ENCODE measurements around the gene AKAP13. TPM values are rescaled to one million over a fixed set of nuclear protein-coding genes. Genes with fewer than 3 reads are reported as not detected.

AKAP13 gene
- polyA plus RNA-seq, 1 of the 3 experiments (the other 2 are of a cell fraction): 8.4 TPM

GRCh38 chr15:85623315-85624049 lies 243.1 kb downstream of the AKAP13 start:
- no peaks in the 10 kb centered on the region for H3K9me2 ChIP-seq
- no peak for DNase-seq
- WGBS (ENCODE audit: low lambda C conversion rate): 80% methylated on average over 5 of the region's 5 CpGs
- H2AFZ ChIP-seq (ENCODE audit: low read depth): no peak overlapping the region
- CTCF ChIA-PET: interaction anchor here (1.1 to 1.2 kb wide), 3 partner anchors 38 to 206 kb away, joined by 3 read pairs; no protein-coding TSS in a partner anchor
- H3K4me3 ChIP-seq (ENCODE audit: low read depth in 2 of 2, low read length in 1 of 2): no peak overlapping the region
- no peaks in the 10 kb centered on the region for H3K9me3 ChIP-seq
- peaks cover 8% of the 10 kb centered on the region for H3F3A ChIP-seq (replicated peaks; ENCODE audit: insufficient read depth)
- peaks cover 16 to 29% of the 10 kb centered on the region in 2 experiments for H3K4me1 ChIP-seq (ENCODE audit: control insufficient read depth in 1 of 2, insufficient read depth in 2 of 2, low read depth in 1 of 2, low read length in 1 of 2)
- peak overlapping the region; percentile 62 to 90 for H3K27ac ChIP-seq (ENCODE audit: low read depth in 2 of 2, low read length in 1 of 2)
- peak; percentile 76; the same call in 1 of the 2 replicates for TF ChIP-seq FOSL2 (IDR thresholded peaks at IDR 0.05; ENCODE audit: borderline replicate concordance, low read depth)
- TF ChIP-seq RXRA (IDR thresholded peaks at IDR 0.05; ENCODE audit: borderline replicate concordance, low read depth): no peak
- peak; percentile 30; the same call in 1 of the 2 replicates for TF ChIP-seq PBX3 (IDR thresholded peaks at IDR 0.05)
- TF ChIP-seq NFIC (IDR thresholded peaks at IDR 0.05; ENCODE audit: borderline replicate concordance): peak; percentile 75
- TF ChIP-seq MEF2A (IDR thresholded peaks at IDR 0.05; ENCODE audit: borderline replicate concordance, low read depth): peak; percentile 96
- TF ChIP-seq REST (IDR thresholded peaks at IDR 0.05; ENCODE audit: low read depth, low read length): no peak
- TF ChIP-seq TEAD4 (IDR thresholded peaks at IDR 0.05; ENCODE audit: borderline replicate concordance, insufficient read depth): 0 out of 2 replicates have a peak, but pooled peaks have one; percentile 32
- TF ChIP-seq FOXM1 (IDR thresholded peaks at IDR 0.05; ENCODE audit: low read depth): no peak
- peak; percentile 68 for TF ChIP-seq JUND (IDR thresholded peaks at IDR 0.05)
- TF ChIP-seq TCF12 (IDR thresholded peaks at IDR 0.05): peak; percentile 55; the same call in 1 of the 2 replicates
- no peak for TF ChIP-seq USF1 (IDR thresholded peaks at IDR 0.05; ENCODE audit: borderline replicate concordance, low read depth)
- TF ChIP-seq SIN3A (IDR thresholded peaks at IDR 0.05; ENCODE audit: borderline replicate concordance, low read depth, low read length): no peak
- TF ChIP-seq GATA2 (CRISPR knock-in tag; IDR thresholded peaks at IDR 0.05): no peak
- TF ChIP-seq RCOR1 (IDR thresholded peaks at IDR 0.05; ENCODE audit: low read length): no peak
- TF ChIP-seq POLR2AphosphoS5 (IDR thresholded peaks at IDR 0.05; ENCODE audit: low read depth, low read length): no peak
- H3K79me2 ChIP-seq (ENCODE audit: insufficient read depth): peaks cover 66% of the 10 kb centered on the region
- H3K27me3 ChIP-seq (ENCODE audit: insufficient read depth): no peaks in the 10 kb centered on the region
- peak overlapping the region; percentile 58; the same call in 1 of the 2 replicates for H3K4me2 ChIP-seq
- no peaks in the 10 kb centered on the region for H4K20me1 ChIP-seq (ENCODE audit: insufficient read depth)
- peak overlapping the region; percentile 3; the same call in 1 of the 2 replicates for H3K9ac ChIP-seq
- peaks cover 3 to 22% of the 10 kb centered on the region in 2 experiments for H3K36me3 ChIP-seq (replicated peaks in 1 of 2; ENCODE audit: control insufficient read depth in 1 of 2, insufficient read depth in 2 of 2, low read length in 1 of 2)
- POLR2A ChIA-PET: no interaction called here

All from SK-N-SH (cell line).